ENCODE data around the gene ITIH2.
"Not testable (repeated sequence)": the region's sequence is repeated elsewhere in the genome, so short reads cannot be mapped to it uniquely, and the experiment has no call there.

Gene ITIH2

DNA sequence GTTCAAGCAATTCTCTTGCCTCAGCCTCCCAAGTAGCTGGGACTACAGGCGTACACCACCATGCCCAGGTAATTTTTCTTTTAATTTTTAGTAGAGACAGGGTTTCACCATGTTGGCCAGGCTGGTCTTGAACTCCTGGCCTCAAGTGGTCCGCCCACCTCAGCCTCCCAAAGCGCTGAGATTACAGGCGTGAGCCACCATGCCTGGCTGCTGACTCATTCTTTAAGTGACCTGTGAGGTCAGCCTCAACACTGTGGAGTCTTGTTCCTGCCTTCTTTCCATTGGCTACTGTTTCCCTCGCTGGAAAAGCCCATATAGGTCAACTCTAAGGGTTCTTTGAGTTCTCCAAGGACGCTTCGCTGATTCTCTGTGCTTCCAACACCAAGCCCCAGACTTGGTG lies 45.5 kb downstream of the ITIH2 start:
- peak; percentile 59 for DNase-seq

DNA sequence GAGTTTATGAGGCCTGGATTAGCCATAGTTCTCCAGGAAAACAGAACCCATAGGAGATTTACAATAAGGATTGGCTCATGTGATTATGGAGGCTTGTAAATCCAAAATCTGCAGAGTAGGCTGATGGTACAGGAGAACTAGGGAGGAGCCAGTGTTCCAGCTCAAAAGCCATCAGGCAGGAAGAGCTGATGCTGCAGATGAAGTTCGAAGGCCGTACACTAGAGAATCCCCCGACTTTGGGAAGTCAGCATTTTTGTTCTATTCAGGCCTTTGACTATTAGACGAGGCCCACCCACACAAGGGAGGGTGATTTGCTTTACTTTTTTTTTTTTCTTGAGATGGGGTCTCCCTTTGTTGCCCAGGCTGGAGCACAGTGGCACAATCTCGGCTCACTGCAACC lies 47.1 kb downstream of the ITIH2 start:
- no peak for DNase-seq

DNA sequence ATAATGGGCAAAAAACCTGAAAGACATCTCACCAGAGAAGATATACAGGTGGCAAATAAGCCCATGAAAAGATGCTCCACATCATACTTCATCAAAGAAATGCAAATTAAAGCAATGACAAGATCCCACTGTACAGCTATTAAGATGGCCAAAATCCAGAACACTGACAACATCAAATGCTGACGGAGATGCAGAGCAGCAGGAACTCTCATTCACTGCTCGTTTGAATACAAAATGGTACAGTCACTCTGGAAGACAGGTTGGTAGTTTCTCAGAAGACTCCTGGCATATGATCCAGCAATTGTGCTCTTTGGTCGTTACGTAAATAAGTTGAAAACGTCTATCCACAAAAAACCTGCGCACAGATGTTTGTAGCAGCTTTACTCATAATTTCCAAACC lies 49.1 kb downstream of the ITIH2 start:
- DNase-seq = no peak

DNA sequence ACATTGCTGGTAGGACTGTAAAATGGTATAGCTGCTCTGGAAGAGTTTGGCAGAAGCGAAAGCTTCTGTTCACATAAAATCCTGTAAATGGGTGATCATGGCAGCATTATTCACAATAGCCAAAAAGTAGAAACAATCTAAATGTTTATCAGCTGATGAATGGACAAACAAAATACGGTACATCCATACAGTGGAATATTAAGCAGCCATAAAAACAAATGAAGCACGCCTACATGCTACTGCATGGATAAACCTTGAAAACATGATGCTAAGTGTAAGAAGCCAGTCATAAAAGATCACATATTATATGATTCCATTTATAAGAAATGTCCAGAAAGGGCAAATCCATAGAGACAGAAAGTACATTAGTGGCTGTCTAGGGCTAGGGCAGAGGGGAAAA lies 52.0 kb downstream of the ITIH2 start:
- DNase-seq = no peak

DNA sequence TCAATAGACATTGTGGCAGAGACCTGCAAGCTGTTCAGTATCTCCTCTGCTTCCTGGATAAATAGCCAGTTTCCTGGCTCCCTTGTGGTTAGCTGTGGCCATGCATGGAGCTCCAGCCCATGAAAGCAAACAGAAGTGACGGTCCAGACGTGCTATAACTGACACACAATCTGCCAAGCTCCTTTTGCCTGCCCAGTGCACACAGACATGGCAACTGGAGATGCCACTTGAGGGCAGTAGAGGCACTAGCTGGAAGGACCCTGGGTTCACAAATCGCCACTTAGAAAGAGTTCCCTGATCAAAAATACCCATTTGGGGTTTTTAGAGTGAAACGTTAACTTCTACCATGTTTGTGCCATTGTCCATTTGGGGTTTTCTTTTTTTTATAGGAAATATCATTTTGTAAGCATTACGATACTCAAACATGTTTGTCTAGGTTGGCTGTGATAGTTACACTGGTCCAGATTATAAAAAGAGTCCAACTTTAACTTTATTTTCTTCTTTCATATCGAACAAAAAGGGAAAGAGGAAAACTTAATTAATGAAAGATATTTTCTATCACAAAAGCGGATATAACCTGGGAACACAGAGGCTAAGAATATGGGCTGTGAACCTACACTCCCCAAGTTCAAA lies 53.4 kb downstream of the ITIH2 start:
- DNase-seq = peak; percentile 54

DNA sequence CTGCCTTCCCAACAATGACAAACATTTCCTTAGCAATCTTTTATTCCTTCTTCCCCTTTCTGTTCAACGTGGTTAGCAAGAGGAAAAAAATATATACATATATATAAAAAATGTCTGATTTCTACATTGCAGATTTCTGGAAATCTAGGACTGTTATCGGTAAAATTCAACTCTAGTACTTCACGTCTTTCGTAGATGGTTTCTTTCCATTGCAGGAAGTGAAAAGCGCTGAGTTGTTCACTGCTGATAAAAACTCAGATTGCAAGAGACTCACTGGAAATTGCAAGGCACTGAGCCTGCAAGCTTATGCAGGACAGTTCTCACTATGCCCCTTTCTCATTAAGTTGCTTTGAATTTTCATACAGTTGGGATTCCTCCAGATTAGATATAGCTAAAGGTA lies 60.8 kb downstream of the ITIH2 start:
- DNase-seq = no peak

DNA sequence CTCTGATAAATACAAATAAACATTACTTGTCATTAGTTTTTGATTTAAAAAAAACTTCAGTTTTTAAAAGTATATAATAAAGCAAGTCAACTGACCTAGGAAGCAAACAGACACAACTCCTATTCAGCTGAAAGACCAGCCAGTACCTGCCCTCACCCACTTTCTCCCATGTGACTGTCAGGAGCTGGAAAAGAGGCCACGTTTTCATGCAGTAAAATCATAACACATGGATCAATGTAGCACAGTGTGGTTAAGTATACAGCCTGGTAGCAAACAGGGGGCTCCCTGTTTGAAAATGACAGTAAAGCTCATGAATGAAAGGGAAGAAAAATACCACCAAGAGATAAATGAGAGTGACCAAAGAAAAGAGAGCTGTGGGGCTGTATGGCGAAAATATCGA lies 63.1 kb downstream of the ITIH2 start:
- no peak for DNase-seq

DNA sequence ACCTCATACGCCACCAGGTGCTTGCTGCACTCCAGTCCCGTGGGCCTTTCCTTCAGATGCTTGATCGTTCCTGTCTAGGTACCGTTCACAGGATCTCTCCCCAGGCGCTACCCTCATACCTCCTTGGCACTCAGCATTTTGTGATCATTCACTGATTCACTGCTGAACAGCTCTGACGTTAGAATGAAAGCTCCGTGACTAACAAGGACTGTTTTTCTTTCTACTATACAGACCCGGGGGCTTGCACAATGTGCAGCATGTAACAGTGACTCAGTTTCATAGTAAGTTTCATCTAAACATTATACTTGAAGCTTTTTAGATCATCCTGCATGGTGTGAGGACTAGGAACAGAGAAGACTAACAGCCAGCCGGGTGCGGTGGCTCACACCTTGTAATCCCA lies 64.1 kb downstream of the ITIH2 start:
- DNase-seq = no peak

DNA sequence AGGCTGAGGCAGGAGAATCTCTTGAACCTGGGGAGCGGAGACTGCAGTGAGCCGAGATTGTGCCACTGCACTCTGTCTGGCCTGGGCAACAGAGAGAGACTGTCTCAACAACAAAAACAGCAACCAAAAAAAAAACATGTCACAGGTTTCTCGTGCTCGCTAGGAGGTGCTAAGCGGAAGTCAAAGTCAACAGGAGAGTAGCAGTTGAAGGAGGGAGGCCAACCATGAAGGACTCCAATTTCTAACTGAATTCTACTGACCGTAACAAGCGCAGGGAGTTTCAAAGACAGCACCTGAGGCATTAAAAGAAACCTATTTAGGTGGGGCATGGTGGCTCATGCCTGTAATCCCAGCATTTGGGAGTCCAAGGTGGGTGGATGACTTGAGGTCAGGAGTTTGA lies 65.3 kb downstream of the ITIH2 start:
- no peak for DNase-seq

DNA sequence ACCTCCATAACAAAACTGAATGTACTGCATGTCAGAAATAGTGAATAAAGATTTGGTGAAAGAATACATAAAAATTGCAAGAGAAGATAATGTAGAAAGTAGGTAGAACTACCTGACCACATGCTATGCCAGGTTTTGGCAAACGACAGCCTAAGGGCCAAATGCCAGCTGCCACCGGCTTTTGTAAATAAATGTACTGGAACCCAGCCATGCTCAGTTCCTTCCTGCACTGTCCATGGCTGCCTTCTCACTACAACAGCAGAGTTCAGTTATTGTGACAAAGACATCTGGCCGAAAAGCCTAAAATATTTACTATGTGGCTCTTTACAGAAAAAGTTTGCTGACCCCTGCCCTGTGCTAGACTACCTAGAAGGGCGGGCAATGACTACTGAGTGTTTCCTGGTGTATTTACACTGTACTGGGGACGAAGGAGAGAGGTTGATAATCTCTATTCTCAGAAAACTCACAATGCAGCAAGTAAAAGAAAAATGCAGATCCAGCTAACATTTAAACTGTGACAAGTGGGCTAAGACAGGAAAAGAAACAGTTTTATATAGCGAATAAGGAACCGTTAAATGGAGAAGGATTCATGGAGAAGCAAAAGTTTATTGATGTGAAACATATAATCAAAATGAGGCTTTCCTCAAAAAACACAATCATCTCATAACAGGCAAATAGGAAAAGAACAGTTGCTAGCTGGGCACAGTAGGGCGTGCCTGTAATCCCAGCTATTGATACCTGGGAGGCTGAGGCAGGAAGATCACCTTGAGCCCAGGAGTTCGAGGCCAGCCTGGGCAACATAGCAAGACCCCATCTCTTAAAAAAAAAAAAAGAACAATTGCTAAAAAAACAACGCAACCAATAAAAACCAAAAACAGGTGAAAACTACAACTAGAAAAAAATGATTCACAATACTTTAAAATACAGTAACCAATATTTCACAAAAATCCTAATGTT lies 71.0 kb downstream of the ITIH2 start:
- DNase-seq = no peak

DNA sequence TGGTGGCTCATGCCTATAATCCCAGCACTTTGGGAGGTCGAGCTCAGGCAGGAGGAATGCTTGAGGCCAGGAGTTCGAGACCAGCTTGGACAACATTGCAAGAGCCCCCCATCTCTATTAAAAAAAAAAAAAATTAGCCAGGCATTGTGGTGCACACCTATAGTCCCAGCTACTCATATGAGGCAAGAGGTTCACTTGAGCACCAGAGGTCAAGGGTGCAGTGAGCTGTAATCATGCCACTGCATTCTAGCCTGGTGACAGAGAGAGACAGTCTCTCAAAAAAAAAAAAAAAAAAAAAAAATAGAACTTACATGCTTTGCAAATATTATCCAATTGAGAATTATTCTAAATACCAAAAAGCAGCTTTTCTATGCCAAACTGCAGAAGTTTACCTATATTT lies 73.7 kb downstream of the ITIH2 start:
- DNase-seq = no peak

DNA sequence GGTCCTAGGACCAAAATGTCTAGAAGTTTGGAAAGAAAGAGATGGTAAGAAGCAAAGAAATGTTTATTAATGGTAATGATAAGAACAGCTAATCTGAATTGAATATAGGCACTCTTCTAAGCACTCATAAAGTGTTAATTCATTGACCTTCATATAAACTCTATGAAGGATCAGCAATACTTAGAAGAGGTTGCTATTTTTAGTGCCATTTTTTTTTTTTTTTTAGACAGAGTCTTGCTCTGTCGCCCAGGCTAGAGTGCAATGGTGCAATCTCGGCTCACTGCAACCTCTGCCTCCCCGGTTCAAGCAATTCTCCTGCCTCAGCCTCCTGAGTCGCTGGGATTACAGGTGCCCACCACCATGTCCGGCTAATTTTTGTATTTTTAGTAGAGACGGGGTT lies 79.1 kb downstream of the ITIH2 start:
- not testable (repeated sequence) for DNase-seq

DNA sequence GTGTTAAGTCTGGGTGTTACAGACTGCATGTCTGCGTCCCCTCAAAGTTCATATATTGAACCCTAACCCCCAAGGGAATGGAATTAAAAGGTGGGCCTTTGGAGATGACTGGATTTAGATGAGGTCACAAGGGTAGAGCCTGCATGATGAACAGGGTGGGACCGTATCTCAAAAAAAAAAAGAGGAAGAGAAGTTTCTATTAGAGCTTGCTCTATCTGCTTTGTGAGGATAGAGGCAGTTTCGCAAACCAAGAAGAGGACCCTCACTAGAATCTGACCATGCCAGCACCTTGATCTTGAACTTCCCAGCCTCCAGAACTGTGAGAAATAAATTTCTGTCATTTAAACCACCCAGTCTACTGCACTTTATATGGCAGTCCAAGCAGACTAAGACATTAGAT lies 83.3 kb downstream of the ITIH2 start:
- no peak for DNase-seq

DNA sequence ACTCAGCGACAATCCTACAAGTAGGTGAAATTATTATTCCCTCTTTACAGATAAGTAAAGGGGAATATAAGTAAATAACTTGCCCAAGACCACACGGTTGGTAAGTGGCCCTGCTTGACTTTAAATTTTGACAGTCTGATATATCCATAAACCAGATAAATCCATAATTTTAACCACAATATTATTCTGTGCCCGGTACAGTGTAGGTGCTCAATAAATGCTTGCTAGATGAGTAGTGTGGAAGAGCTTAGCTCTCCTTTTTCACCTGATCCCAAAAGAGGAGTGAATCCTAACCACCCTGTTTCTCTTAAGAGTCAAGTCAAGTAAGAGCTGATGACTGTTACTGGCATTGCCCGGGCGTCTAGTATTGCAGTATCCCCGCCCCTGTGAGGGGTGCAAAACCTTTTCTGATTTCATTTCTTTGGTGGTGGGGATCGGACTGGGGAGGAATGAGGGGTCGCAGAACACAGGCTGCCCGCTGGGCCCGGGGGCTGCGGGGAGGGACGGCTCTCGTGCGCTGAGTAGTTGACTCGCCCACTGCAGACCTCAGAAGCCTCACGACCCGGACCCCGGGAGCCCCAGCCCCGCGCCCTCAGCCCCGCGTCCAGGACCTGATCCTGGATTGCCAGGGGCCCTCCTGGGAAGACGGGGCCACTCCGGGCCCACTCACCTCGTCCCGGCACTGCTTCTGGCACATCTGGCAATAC lies 84.2 kb downstream of the ITIH2 start:
- DNase-seq = no peak

DNA sequence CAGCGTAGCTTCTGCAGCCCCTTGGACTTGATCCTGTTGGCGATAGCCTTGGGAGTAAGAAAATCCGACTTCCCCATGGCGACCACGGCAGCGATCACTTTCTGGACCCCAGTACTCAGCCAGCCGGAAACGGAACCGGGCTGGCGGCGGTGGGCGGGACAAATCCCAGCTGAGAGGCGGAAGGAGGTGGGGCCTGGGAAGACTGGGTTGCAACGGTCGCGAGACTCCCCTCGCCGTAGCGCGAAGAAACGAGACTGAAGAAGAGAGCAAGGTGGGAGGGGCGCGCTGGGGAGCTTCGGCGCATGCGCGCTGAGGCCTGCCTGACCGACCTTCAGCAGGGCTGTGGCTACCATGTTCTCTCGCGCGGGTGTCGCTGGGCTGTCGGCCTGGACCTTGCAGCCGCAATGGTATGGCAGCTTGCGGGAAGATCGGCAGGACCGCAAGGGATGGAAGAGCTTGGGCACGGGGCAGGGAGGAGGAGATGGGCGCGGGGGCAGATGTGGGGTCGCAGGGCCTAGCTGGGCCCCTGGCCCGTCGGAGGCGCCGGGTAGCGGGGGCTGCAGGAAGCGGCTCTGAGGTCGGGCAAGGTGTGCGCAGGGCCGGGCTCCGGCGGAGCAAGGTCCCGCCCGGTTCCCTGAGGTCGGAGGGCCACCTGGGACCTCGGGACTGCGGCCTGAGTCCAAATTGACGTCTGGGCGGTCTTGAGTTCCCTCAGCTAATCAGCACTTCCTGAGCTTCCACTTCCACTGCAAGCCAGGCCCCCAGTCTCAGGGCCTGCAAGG lies 84.9 kb downstream of the ITIH2 start, which contains the start of the genes ATP5F1C and KIN:
TSS of gene ATP5F1C (plus strand) at position 321 of the 782 bp plus-strand sequence. CDS start at position 352, 31 bp downstream.
TSS of gene KIN (minus strand) at position 137 of the 782 bp plus-strand sequence. CDS start at position 77, 60 bp downstream.
- peak; percentile 98 for DNase-seq

DNA sequence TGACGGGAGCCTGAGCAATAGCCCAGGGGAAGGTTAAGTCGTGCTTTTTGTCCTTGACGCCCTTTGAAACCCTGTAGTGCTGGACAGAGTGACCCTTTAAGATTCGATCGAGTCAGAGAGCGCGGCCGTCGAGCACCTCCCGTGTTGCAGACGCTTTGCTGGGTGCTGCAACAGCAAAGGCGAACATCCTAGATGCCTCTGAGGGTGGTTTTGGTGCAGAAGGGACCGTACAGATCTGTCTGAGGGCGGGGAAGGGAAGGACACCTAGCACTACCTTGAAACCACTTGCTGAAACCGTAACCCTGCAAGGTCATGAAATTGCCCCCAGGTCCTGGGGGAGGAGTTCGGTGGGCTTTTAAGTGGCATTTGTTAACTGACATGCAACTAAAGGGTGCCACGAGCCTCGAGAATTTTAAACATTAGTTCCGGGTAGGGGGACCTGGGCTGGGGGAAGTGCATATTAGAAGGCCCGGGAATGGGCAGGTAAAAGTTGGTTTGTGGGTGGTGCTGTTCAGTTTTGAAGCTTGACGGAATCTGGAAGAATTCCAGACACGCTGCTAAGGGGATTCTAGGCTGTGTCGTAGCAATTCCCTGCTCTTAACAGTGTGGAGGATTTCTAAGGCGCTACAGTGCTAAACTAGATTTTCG lies 85.6 kb downstream of the ITIH2 start:
- peak; percentile 69 for DNase-seq

DNA sequence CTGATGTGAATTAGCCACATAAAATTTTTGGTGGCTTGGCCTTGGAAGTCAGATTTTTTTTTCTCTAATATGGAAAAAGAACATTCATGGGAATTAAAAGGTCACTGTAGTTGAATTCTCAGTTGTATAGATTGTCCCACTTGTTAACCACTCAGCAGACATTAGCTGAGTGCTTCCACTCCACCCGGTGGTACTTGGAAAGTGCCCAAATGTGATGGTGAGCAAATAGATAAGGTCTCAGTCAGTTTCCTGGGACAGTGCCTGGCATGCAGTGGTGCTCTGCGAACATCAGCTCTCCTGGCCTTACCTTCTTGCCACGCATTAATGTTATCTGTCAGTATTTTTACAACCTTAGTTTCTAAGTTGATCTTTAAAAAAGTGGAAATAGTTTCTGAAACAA lies 86.3 kb downstream of the ITIH2 start:
- no peak for DNase-seq

DNA sequence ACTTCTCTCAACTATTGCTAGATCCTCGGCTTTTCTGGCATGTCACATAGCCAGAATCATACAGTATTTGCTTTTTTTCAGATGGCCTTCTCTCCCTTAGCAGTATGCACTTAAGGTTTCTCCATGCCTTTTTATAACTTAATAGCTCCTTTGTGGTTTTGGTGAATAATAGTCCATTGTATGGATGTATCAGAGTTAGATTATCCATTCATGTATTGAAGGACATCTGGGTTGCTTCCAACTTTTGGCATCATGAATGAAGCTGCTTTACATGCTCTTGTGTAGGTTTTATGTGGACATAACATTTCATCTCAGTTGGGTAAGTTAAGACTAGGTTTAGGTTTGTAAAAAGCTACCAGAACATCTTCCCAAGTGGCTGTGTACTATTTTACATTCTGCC lies 89.4 kb downstream of the ITIH2 start:
- DNase-seq = no peak

DNA sequence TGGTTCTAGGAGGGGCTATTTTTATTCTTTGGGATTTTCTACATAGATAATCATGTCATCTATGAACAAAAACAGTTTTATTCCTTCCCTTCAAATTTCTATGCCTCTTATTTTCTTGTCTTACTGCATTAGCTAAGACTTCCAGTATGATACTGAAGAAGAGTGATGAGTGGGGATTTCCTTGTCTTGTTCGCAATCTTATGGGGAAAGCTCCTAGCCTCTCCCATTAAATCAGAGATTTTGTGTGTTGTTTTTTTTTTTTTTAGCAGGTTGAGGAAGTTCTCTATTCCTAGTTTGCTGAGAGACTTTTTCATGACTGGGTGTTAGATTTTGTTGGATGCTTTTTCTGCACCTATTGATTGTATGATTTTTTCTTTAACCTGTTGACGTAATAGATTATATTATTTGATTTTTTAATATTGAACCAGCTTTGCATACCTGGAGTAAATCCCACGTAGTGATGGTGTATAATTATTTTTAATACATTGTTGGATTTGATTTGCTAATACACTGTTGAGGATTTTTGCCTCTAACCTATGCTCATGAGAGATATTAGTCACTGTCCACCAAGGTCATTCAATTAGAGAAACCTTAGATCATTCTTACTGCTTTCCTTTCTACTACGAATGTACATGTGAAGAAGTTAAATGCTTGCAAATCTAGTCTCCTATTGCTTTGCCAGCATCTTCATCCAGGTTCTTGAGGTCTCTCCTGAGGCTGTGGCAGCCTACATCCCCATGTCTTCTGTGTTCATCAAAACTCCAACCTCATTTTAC lies 91.3 kb downstream of the ITIH2 start:
- no peak for DNase-seq

DNA sequence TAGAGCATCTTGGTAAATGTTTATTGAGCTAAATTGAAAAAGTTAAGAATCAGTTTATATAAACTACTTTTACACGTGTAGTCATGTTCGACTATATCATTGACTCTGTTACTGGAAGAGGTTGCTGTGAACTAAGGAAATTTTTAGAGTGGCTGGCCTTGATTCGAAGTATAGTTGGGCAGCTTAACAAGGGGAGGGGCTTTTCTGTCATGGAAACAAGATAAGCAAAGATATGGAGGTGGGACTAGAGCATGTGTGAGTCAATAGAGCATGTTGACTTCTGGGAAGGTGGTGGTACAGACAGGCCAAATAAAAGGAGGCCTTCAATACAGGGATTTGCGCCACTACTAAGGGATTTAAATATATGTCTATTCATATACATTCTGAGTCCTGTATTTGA lies 92.5 kb downstream of the ITIH2 start:
- no peak for DNase-seq

DNA sequence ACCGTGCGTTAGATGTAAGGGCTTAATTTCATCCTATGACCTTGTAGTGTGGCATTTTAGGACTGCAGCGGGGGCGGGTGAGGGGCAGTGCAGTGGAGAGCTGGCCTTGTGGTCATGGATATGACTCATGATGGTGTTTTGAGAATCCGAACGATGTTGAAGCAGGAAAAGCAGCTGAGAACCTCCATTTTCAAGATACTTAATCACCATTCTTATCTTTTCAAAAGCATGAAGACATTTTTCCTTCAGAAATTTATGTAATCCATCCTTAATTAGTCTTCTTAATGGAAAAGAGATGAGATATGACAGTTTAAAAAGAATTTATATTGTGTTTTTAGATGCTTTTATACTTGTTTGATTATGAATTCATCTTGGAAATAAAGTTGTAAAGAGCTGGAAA lies 94.5 kb downstream of the ITIH2 start:
- DNase-seq = peak; percentile 85
